HFF-Myc (cell line): Measurements from ENCODE around the gene CACNA1A.

Experiments used
- DNase-seq: peaks from one replicate; pipeline ENCODE4 v3.0.0-alpha.2; 2011; ENCODE audit warnings: low read depth; ENCODE audit errors: extremely low read depth
- H3K4me3 ChIP-seq: replicated peaks from 2 replicates; pipeline ENCODE4 v1.5.1; 2011; ENCODE audit warnings: low read depth, mild to moderate bottlenecking, control low read depth, low read length
- CTCF ChIP-seq: IDR thresholded peaks from 2 replicates; pipeline ENCODE4 v1.5.1; 2012; ENCODE audit warnings: mild to moderate bottlenecking, low read depth, low read length, control low read depth; ENCODE audit errors: missing control alignments

Gene CACNA1A

GRCh38 chr19:13303381-13304129, 202.7 kb downstream of the CACNA1A start:
- DNase-seq = no peak
- no peak overlapping the region for H3K4me3 ChIP-seq
- TF ChIP-seq CTCF = no peak

- H3K4me3 ChIP-seq = no peak overlapping the region
- no peak for DNase-seq
- TF ChIP-seq CTCF = no peak
Observed at GRCh38 chr19:13302526-13303270, 203.6 kb downstream of the CACNA1A start.

DNA sequence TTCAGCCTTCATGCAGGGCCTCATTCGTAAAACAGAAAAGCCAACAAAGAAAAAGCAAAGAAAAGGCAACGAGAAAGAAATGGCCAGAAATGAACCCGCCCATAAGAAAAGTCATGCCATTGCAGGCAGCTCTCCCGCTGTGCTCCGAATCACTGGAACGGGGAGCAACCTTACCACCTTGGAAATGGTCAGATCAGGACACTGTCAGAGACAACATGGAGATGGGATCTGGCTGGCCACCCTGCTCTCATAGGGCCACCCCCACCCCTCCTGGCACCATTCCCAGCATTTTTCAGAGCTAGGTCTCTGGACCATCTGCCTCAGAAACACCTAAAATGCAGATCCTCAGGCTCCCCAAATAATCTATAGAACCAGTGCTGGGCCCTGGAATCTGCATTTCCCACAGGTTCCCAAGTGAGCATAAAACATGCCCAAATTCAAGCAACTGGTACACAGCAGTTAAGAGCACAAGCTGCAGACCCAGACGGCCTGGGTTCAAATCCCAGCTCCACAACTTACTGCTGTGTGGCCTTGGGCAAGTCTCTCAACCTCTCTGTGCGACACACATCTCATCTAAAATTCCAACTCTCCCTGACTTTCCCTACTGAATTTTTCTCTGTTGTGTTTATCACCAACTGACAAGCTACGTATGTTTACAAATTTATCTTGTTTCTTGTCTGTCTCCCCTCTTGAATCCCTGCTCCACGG, 204.5 kb downstream of the CACNA1A start:
- TF ChIP-seq CTCF = no peak
- no peak for DNase-seq
- H3K4me3 ChIP-seq = no peak overlapping the region

- H3K4me3 ChIP-seq = no peak overlapping the region
- DNase-seq = no peak
- no peak for TF ChIP-seq CTCF
Observed at GRCh38 chr19:13300421-13301030, 205.8 kb downstream of the CACNA1A start.

DNA sequence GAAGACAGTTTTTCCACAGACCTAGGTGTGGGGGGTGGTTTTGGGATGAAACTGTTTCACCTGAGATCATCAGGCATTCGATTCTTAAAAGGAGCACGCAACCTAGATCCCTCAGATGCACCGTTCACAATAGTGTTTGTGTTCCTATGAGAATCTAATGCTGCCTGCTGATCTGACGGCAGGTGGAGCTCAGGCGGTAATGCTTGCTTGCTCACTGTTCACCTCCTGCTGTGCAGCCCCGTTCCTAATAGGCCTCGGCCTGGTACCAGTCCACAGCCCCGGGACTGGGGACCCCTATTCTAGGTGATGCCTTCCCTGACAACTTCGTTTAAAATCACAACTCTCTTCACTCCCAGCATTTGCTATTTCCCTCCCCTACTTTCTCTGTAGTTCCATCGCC, 206.4 kb downstream of the CACNA1A start:
- no peak for TF ChIP-seq CTCF
- H3K4me3 ChIP-seq = no peak overlapping the region
- no peak for DNase-seq

DNA sequence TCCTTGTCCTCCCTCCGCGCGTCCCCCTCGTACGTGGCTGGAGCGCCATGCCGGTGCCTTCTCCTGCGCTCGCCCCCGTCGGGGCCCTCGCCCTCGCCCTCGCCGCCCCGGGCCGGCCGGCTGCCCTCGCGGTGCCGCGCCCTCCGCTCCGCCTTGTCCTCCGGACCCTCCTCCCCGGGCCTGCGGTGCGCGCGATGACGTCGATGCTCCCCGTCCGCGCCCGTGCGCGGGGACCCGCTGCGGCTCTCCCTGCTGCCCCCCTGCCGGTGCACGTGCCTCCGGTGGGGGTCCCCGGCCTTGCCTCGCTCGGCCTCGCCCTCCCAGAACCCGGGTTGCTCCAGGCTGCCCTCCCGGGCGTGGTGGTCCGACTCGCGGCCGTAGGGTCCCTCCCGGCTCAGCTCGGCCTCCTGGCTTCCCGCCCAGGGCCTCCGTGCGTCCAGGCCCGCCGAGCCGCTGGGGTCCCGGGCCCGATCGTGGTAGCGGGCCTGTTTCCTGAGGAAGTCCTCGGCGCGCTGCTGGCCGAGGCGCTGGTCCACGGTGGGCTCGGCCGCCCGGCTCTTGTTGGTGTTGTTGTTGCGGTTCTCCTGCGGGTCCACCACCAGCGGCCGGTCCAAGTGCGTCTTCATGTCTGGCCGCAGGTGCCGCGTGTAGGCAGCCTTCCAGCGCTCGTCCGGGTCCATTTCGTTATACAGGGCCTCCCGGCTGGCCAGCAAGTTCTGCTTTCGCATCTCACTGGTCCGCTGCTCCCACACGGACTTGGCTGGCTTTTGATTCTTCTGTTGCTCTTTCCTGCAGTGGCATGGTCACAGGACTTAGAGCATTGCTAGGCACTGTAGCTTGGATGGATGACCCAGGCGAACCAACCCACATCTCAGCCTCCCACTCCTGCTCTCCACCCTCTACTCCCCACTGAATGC, 207.5 kb downstream of the CACNA1A start:
- no peak for DNase-seq
- no peak for TF ChIP-seq CTCF
- no peak overlapping the region for H3K4me3 ChIP-seq
